ENCODE measurements around the gene MAD2L2. TPM values are rescaled to one million over a fixed set of nuclear protein-coding genes. Genes with fewer than 3 reads are reported as not detected.
A peak's percentile ranks its signal among the peaks of the same experiment; 100 is the strongest.

MAD2L2 gene
- total RNA-seq, 1 experiment from 2014 or later, result 283 TPM

GRCh38 chr1:11729498-11730428, 48.8 kb upstream of the MAD2L2 start:
- Mint-ChIP-seq H3K36me3 (ENCODE audit: insufficient read depth in 1 of 3, low read depth in 3 of 3) (no peaks in the 10 kb centered on the region), H3K27ac (peak overlapping the region; percentile 47 to 85 (median 76); a peak in 4 of 7 replicates), H3K4me3 (no peak overlapping the region), H3K9me3 (no peaks in the 10 kb centered on the region; a peak in 1 of 5 replicates), H3K27me3 (ENCODE audit: low read depth) (no peaks in the 10 kb centered on the region; the same call in 1 of the 2 replicates), H3K4me1 (peaks cover 46 to 50% of the 10 kb centered on the region in 2 experiments)
- Histone ChIP-seq H3K56ac (ENCODE audit: insufficient read length, low read depth, low read length) (no peak overlapping the region), H3K4me1 (ENCODE audit: insufficient read depth, low read length) (peaks cover 8% of the 10 kb centered on the region), H2AK5ac (ENCODE audit: insufficient read length, low read length) (no peak overlapping the region), H4K20me1 (ENCODE audit: control insufficient read depth, insufficient read depth, insufficient read length) (no peaks in the 10 kb centered on the region), H3K4ac (ENCODE audit: low read depth, low read length) (no peak overlapping the region), H4K5ac (ENCODE audit: insufficient read length, low read depth, low read length) (no peak overlapping the region), H3K27me3 (ENCODE audit: insufficient read depth, low read length) (no peaks in the 10 kb centered on the region), H2BK120ac (ENCODE audit: low read depth, low read length, poor library complexity, severe bottlenecking) (no peak overlapping the region), H3T11ph (ENCODE audit: low read length) (no peak overlapping the region), H3K23me2 (ENCODE audit: insufficient read length, low read depth, low read length, poor library complexity, severe bottlenecking) (no peaks in the 10 kb centered on the region), H2BK12ac (ENCODE audit: insufficient read length, low read depth, low read length) (no peak overlapping the region), H2AFZ (ENCODE audit: low read length) (no peak overlapping the region), H3K9ac (ENCODE audit: extremely low read depth, insufficient read length, low read length) (no peak overlapping the region), H3K79me2 (ENCODE audit: insufficient read depth, low read length) (no peaks in the 10 kb centered on the region), H3K27ac (ENCODE audit: insufficient read length, low read depth, low read length) (no peak overlapping the region), H2BK20ac (ENCODE audit: low read depth, low read length, poor library complexity, severe bottlenecking) (no peak overlapping the region), H4K91ac (ENCODE audit: insufficient read length, low read depth, low read length) (no peak overlapping the region), H3K23ac (ENCODE audit: insufficient read length, low read depth, low read length) (no peak overlapping the region), H3K18ac (ENCODE audit: insufficient read length, low read depth, low read length) (no peak overlapping the region), H2BK5ac (ENCODE audit: insufficient read length, low read length) (no peak overlapping the region), H3K79me1 (ENCODE audit: insufficient read depth, low read depth, low read length, poor library complexity, severe bottlenecking) (no peaks in the 10 kb centered on the region), H4K8ac (replicated peaks; ENCODE audit: insufficient read length, low read depth, low read length) (no peak overlapping the region), H3K4me2 (ENCODE audit: insufficient read depth, insufficient read length, low read length) (no peak overlapping the region), H2BK15ac (ENCODE audit: low read depth, low read length) (no peak overlapping the region), H3K14ac (ENCODE audit: insufficient read depth, low read length) (0 out of 2 replicates have a peak overlapping the region, but pooled peaks have one; percentile 3), H3K9me3 (ENCODE audit: control insufficient read depth, low read depth, low read length) (no peaks in the 10 kb centered on the region)
- no peak for DNase-seq
- WGBS (ENCODE audit: extremely low coverage, insufficient read length, low lambda C conversion rate), result no CpG with 5 or more reads among the region's 26 CpGs
- no peak for TF ChIP-seq CTCF (conservative IDR thresholded peaks at IDR 0.05)

Measured in H9 (cell line).